ENCODE measurements around the gene PCSK2.
A peak's percentile ranks its signal among the peaks of the same experiment; 100 is the strongest.

The PCSK2 gene

GRCh38 chr20:17431621-17432364, 205.0 kb downstream of the PCSK2 start:
- no peak overlapping the region for H3K4me3 ChIP-seq (ENCODE audit: control insufficient read depth, low read depth, low read length)
- DNase-seq (ENCODE audit: low read depth): peak; percentile 49
- TF ChIP-seq CTCF (conservative IDR thresholded peaks at IDR 0.05; ENCODE audit: control insufficient read depth, insufficient read depth, low read depth, low read length): peak; percentile 75

- no peak for TF ChIP-seq CTCF (conservative IDR thresholded peaks at IDR 0.05; ENCODE audit: control insufficient read depth, insufficient read depth, low read depth, low read length)
- H3K4me3 ChIP-seq (ENCODE audit: control insufficient read depth, low read depth, low read length): no peak overlapping the region
- no peak for DNase-seq (ENCODE audit: low read depth)
Observed at GRCh38 chr20:17436664-17437063, 209.8 kb downstream of the PCSK2 start.

GRCh38 chr20:17437251-17437650, 210.4 kb downstream of the PCSK2 start:
- H3K4me3 ChIP-seq (ENCODE audit: control insufficient read depth, low read depth, low read length): no peak overlapping the region
- no peak for DNase-seq (ENCODE audit: low read depth)
- TF ChIP-seq CTCF (conservative IDR thresholded peaks at IDR 0.05; ENCODE audit: control insufficient read depth, insufficient read depth, low read depth, low read length): no peak

- no peak overlapping the region for H3K4me3 ChIP-seq (ENCODE audit: control insufficient read depth, low read depth, low read length)
- TF ChIP-seq CTCF (conservative IDR thresholded peaks at IDR 0.05; ENCODE audit: control insufficient read depth, insufficient read depth, low read depth, low read length): no peak
- no peak for DNase-seq (ENCODE audit: low read depth)
Observed at GRCh38 chr20:17438436-17439039, 211.7 kb downstream of the PCSK2 start.

- no peak for TF ChIP-seq CTCF (conservative IDR thresholded peaks at IDR 0.05; ENCODE audit: control insufficient read depth, insufficient read depth, low read depth, low read length)
- no peak overlapping the region for H3K4me3 ChIP-seq (ENCODE audit: control insufficient read depth, low read depth, low read length)
- DNase-seq (ENCODE audit: low read depth): no peak
Observed at GRCh38 chr20:17439616-17440296, 212.9 kb downstream of the PCSK2 start.

GRCh38 chr20:17441745-17442144, 214.9 kb downstream of the PCSK2 start:
- no peak for DNase-seq (ENCODE audit: low read depth)
- no peak overlapping the region for H3K4me3 ChIP-seq (ENCODE audit: control insufficient read depth, low read depth, low read length)
- TF ChIP-seq CTCF (conservative IDR thresholded peaks at IDR 0.05; ENCODE audit: control insufficient read depth, insufficient read depth, low read depth, low read length): no peak

All from fibroblast of mammary gland (primary cell).